AG04449 (cell line): ENCODE results near the gene TMEM128.
"Not testable (repeated sequence)": the region's sequence is repeated elsewhere in the genome, so short reads cannot be mapped to it uniquely, and the experiment has no call there.

Experiments
- CTCF ChIA-PET: fragments of 350-600 bp; formaldehyde crosslinking; extraction: SDS; loops from one replicate; lab custom pipeline; 2021; ENCODE audit warnings: antibody characterized with exemption; lab: Yijun Ruan, JAX
- POLR2A ChIA-PET: fragments of 400-600, 350-600 bp; formaldehyde crosslinking; extraction: SDS; loops from one replicate; lab custom pipeline; 2020; ENCODE audit warnings: antibody characterized with exemption, inconsistent platforms; lab: Yijun Ruan, JAX
- DNase-seq: peaks from one replicate; pipeline ENCODE4 v3.0.0-alpha.2; 2010; ENCODE audit warnings: low read depth, low spot score
- H3K4me3 ChIP-seq: 2 replicates; pipeline ENCODE4 v1.5.1; 2011; ENCODE audit warnings: low read depth, mild to moderate bottlenecking, control low read depth, low read length
- TF ChIP-seq, protein P1 (sequence below): IDR thresholded peaks from one replicate; pipeline ENCODE4 v1.5.1; 2011; ENCODE audit warnings: mild to moderate bottlenecking, moderate library complexity, low read length, control low read depth, inconsistent platforms; ENCODE audit not compliant: insufficient read depth; ENCODE audit errors: missing control alignments

Gene TMEM128

DNA sequence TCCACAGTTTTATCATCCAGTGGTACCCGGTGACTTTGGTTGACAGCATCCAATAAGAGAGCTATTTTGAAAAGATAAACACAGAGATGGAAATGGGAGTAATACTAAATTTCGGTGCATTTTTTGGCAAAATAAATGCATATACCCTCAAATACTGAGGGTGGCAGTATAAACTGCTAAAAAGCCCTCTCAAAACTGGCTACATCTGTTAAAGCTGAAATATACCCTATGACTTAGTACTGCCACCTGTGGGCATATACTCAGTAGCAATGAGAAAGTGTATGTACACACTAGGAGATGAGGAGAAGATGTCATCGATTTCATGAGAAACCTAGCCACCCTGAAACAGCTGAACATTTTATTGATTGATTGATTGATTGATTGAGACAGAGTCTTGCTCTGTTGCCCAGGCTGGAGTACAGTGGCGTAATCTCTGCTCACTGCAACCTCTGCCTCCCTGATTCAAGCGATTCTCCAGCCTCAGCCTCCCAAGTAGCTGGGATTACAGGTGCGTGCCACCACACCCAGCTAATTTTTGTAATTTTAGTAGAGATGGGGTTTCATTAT is 12.2 kb upstream of the TMEM128 start:
- ChIA-PET POLR2A (no interaction called here), CTCF (interaction anchor here (0.7 to 4.7 kb wide), 25 partner anchors 8 to 197 kb away, joined by 3 to 80 read pairs (median 5); partner anchors contain the start of gene TMEM128)
- no peak overlapping the region for H3K4me3 ChIP-seq
- TF ChIP-seq, protein P1, sequence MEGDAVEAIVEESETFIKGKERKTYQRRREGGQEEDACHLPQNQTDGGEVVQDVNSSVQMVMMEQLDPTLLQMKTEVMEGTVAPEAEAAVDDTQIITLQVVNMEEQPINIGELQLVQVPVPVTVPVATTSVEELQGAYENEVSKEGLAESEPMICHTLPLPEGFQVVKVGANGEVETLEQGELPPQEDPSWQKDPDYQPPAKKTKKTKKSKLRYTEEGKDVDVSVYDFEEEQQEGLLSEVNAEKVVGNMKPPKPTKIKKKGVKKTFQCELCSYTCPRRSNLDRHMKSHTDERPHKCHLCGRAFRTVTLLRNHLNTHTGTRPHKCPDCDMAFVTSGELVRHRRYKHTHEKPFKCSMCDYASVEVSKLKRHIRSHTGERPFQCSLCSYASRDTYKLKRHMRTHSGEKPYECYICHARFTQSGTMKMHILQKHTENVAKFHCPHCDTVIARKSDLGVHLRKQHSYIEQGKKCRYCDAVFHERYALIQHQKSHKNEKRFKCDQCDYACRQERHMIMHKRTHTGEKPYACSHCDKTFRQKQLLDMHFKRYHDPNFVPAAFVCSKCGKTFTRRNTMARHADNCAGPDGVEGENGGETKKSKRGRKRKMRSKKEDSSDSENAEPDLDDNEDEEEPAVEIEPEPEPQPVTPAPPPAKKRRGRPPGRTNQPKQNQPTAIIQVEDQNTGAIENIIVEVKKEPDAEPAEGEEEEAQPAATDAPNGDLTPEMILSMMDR = peak; percentile 35
- peak; percentile 24 for DNase-seq

DNA sequence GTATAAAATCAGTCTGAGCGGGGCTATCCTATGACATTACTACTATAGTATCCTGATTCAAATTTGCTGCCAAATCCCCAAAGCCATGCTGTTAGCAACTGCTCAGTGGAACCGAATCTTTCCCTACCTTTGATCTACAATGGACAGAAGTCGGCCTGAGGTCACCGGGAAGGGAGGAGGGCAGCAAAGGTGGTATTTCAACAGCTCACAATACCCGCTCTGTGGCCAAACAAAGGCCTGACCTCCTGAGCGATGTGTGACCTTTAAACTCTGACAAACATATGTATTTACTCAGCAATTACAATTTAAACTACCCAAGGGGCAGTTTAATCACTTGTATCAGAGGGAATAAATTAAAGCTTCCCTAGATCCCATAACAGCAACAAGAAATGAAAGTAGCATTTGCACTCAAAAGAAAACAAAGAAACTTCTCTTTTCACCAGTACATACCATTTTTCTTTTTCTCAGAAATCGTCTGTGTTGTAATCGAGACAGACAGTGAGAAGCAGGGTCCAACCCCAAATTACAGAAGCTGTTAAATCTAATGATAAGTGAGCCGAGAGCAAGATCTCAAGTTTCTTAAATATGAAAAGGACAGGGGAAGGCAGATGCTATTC is 11.6 kb upstream of the TMEM128 start:
- ChIA-PET POLR2A (no interaction called here), CTCF (interaction anchor here (0.7 to 4.7 kb wide), 24 partner anchors 9 to 197 kb away, joined by 3 to 80 read pairs (median 5); partner anchors contain the start of gene TMEM128)
- no peak overlapping the region for H3K4me3 ChIP-seq
- TF ChIP-seq, protein P1 = no peak
- no peak for DNase-seq

DNA sequence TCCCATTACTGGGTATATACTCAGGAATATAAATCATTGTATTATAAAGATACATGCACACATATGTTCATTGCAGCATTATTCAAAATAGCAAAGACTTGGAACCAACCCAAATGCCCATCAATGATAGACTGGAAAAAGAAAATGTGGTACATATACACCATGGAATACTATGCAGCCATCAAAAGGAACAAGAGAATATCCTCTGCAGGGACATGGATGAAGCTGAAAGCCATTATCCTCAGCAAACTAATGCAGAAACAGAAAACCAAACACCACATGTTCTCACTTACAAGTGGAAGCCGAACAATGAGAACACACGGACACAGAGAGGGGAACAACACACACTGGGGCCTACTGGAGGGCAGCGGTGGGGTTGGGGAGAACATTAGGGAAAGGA is 9.7 kb upstream of the TMEM128 start:
- CTCF ChIA-PET = interaction anchor here (3.2 to 4.7 kb wide), 2 partner anchors 9 to 78 kb away, joined by 54 to 80 read pairs; partner anchors contain the start of gene TMEM128

DNA sequence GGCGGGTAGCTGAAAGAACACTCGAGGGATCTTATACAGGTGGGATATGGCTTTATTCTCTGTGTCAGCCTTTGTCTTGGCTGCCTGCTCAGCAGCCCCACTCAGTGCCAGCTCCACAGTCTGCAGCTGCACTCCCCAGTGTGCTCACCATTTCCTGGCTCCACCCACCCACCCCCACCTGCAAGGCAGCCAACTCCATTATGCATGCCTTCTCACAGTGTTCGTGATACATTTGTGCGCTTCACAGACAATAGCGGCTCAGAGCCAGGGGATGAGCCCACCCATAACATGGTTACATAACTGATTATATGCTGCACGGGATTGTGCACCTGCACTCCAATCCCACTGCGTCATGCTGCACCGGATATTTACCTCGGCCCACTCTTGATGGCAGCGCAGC is 8.8 kb upstream of the TMEM128 start:
- POLR2A ChIA-PET = no interaction called here
- CTCF ChIA-PET = interaction anchor here (0.9 kb wide), 1 partner anchor 169 kb away, joined by 4 read pairs; no protein-coding TSS in a partner anchor
- DNase-seq = no peak
- no peak overlapping the region for H3K4me3 ChIP-seq
- TF ChIP-seq, protein P1 = no peak

More for the DNA sequence above, 9.7 kb upstream of the TMEM128 start:
- POLR2A ChIA-PET, H3K4me3 ChIP-seq, DNase-seq: not testable (repeated sequence)

DNA sequence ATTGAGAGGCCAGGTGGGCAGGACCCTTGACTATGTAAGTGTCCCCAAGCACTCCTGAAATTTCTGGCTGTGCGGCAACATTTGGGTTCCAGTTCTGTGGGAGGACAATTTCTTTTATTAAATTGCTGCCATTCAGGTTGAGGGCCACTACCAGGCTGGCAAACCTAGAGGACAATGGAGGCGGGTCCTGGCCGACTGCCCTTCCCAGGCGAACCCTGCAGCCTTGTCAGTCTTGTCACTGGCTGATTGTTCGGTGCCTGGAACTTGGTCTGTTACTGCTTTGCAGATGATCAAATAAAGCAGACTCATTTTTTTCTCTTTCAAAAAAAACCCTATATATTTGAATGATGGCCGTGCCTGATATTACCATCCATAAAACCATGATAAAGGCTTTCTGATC is 6.6 kb upstream of the TMEM128 start:
- CTCF ChIA-PET = interaction anchor here (1.0 to 1.8 kb wide), 6 partner anchors 9 to 176 kb away, joined by 3 to 8 read pairs (median 5); no protein-coding TSS in a partner anchor
- DNase-seq = no peak
- no peak overlapping the region for H3K4me3 ChIP-seq
- TF ChIP-seq, protein P1 = no peak
- POLR2A ChIA-PET = no interaction called here

DNA sequence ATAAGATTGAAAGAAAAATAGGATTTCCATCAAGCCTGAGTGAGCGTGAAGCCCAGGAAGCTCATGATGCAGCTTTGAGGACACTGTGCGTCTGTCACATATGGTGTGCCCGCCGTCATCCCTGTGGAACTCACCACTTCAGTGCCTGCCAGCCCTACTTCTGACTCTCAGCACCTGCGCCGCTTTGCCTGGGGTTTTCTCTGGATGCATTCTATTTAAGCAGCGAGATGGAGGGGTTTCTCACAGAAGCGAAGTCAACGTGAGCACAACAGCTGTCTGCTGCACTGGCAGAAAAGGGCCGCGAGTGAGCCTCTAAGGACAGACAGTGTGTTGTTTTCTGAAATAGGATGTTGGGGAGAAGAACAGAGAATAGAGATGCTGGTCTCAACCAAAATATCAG is 6.2 kb upstream of the TMEM128 start:
- ChIA-PET POLR2A (no interaction called here), CTCF (interaction anchor here (1.0 to 1.6 kb wide), 4 partner anchors 10 to 78 kb away, joined by 3 to 8 read pairs (median 4); no protein-coding TSS in a partner anchor)
- no peak overlapping the region for H3K4me3 ChIP-seq
- DNase-seq = no peak
- TF ChIP-seq, protein P1 = no peak
